ENCODE measurements around the gene PPIL1.

PPIL1 gene

GRCh38 chr6:36886950-36887618 is 12.5 kb upstream of the PPIL1 start:
- TF ChIP-seq POLR2AphosphoS5 (IDR thresholded peaks at IDR 0.05; ENCODE audit: low read depth, low read length) (no peak), FOXP2 (optimal IDR thresholded peaks at IDR 0.05; ENCODE audit: borderline replicate concordance, extremely low read depth, extremely low read length, insufficient read depth) (no peak), TAF1 (IDR thresholded peaks at IDR 0.05; ENCODE audit: borderline replicate concordance, insufficient read depth, low read length) (no peak), SIN3A (IDR thresholded peaks at IDR 0.05; ENCODE audit: borderline replicate concordance, insufficient read depth, low read length) (no peak), REST (IDR thresholded peaks at IDR 0.05; ENCODE audit: insufficient read depth in 1 of 2, low read depth in 2 of 2, low read length in 2 of 2) (no peak)

GRCh38 chr6:36885461-36886401 is 11.1 kb upstream of the PPIL1 start, which contains the start of gene C6orf89:
Gene C6orf89 (plus strand): TSS chr6:36885952. CDS start chr6:36899445, 13,493 bp downstream.
- TF ChIP-seq TAF1 (IDR thresholded peaks at IDR 0.05; ENCODE audit: borderline replicate concordance, insufficient read depth, low read length) (peak; percentile 64; the same call in 1 of the 2 replicates), FOXP2 (optimal IDR thresholded peaks at IDR 0.05; ENCODE audit: borderline replicate concordance, extremely low read depth, extremely low read length, insufficient read depth) (peak; percentile 78), SIN3A (IDR thresholded peaks at IDR 0.05; ENCODE audit: borderline replicate concordance, insufficient read depth, low read length) (peak; percentile 72; the same call in 1 of the 2 replicates), POLR2AphosphoS5 (IDR thresholded peaks at IDR 0.05; ENCODE audit: low read depth, low read length) (peak; percentile 92), REST (IDR thresholded peaks at IDR 0.05; ENCODE audit: insufficient read depth in 1 of 2, low read depth in 2 of 2, low read length in 2 of 2) (peak; percentile 35 to 39; a peak in 1 of 4 replicates)

- TF ChIP-seq REST (IDR thresholded peaks at IDR 0.05; ENCODE audit: insufficient read depth in 1 of 2, low read depth in 2 of 2, low read length in 2 of 2): no peak
- no peak for TF ChIP-seq SIN3A (IDR thresholded peaks at IDR 0.05; ENCODE audit: borderline replicate concordance, insufficient read depth, low read length)
- TF ChIP-seq POLR2AphosphoS5 (IDR thresholded peaks at IDR 0.05; ENCODE audit: low read depth, low read length): no peak
- TF ChIP-seq FOXP2 (optimal IDR thresholded peaks at IDR 0.05; ENCODE audit: borderline replicate concordance, extremely low read depth, extremely low read length, insufficient read depth): no peak
- TF ChIP-seq TAF1 (IDR thresholded peaks at IDR 0.05; ENCODE audit: borderline replicate concordance, insufficient read depth, low read length): no peak
Measured at GRCh38 chr6:36884610-36885009, 10.0 kb upstream of the PPIL1 start.

GRCh38 chr6:36875250-36875633 is 639 bp upstream of the PPIL1 start:
- TF ChIP-seq FOXP2 (optimal IDR thresholded peaks at IDR 0.05; ENCODE audit: borderline replicate concordance, extremely low read depth, extremely low read length, insufficient read depth) (no peak), TAF1 (IDR thresholded peaks at IDR 0.05; ENCODE audit: borderline replicate concordance, insufficient read depth, low read length) (no peak), POLR2AphosphoS5 (IDR thresholded peaks at IDR 0.05; ENCODE audit: low read depth, low read length) (no peak), REST (IDR thresholded peaks at IDR 0.05; ENCODE audit: insufficient read depth in 1 of 2, low read depth in 2 of 2, low read length in 2 of 2) (no peak)

Data from PFSK-1 (cell line).